HG02884 (cell line): Measurements from ENCODE around the gene ZNF609.

Source experiments
- ATAC-seq: cut with Tn5 transposase; IDR thresholded peaks from one replicate; pipeline ENCODE4 v1.9.1; 2021; ENCODE audit warnings: mild to moderate bottlenecking, moderate library complexity; ENCODE audit not compliant: unreplicated experiment

ZNF609 gene

DNA sequence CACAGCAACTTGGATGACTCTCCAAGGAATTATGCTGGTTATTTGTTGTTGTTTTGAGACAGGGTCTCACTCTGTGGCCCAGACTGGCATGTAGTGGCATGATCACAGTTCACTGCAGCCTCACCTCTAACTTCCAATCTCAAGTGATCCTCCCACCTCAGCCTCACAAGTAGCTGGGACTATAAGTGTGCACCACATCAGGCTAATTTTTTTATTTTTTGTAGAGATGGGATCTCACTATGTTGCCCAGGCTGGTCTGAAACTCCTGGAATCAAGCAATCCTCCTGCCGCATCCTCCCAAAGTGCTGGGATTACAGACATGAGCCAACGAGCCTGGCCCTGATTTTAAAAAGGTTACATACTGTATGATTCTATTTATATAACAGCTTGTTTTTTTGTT lies 252.0 kb downstream of the ZNF609 start:
- ATAC-seq = no peak

GRCh38 chr15:64713592-64713991 lies 253.2 kb downstream of the ZNF609 start:
- ATAC-seq = no peak

DNA sequence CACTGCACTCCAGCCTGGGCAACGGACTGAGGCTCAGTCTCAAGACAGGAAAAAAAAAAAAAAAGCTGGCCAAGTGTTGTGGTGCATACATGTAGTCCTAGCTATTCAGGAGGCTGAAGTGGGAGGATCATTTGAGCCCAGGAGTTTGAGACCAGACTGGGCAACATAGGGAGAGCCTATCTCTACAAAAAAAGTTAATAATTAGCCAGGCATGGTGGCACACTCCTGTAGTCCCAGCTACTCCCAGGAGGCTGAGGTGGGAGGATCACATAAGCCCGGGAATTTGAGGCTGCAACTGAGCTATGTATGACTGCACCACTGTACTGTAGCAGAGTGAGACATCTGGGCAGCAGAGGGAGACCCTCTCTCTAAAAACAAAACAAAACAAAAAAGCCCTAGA lies 256.1 kb downstream of the ZNF609 start:
- no peak for ATAC-seq

DNA sequence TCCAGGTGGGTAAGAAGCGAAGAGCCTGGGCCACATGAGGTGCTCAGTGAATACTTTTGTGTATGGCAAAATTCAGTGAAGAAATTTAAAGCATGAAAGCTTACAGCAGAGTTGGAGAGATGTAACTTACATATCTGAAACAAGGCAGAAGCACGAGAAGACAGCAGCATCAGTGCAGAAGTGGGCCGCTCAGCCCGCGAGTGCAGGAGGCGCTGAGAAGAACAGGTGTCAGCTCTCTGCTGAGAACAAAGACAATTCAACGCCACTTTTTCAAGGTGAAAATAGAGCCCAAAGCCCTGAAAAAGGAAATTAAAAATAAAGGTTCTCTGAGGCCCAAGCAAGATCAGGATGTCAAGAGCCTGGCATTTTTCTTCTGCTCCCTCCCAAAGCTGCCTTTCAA lies 256.8 kb downstream of the ZNF609 start:
- no peak for ATAC-seq

DNA sequence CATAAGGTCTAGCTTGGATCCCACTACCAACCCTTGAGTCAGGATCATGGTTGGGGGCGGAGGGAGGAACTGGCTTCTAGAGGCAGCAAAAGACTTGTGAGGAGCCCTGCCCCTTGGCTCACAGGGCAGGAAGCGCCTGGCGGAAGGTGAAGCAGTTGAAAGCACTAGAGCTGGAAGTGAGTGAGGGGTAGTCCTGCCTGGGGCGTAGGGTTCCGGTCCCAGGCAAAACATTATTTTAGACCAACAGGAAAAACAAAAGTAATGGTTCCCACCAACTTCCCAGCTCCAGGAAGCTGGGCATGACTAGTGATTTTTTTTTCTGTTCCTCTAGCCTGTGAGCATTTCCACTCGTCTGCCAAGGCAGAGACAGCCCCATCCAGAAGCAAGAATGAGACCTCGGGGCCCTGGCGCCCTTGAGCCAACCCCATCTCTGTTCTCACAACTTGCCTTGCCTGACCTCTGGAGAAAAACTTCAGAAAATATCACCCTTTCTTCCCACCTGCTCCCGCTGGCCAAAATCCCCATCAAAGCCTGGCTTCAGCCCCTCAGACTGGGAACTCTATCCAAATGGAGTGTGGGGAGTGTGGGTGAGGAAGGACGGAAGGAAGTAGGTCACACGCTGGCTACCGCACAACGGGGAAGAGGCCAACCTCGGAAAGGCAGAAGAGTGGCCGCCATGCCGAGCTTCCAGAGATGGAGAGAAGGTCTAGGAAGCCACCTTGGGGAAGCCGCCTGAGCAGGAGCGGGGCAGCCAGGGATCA lies 257.5 kb downstream of the ZNF609 start:
- no peak for ATAC-seq

DNA sequence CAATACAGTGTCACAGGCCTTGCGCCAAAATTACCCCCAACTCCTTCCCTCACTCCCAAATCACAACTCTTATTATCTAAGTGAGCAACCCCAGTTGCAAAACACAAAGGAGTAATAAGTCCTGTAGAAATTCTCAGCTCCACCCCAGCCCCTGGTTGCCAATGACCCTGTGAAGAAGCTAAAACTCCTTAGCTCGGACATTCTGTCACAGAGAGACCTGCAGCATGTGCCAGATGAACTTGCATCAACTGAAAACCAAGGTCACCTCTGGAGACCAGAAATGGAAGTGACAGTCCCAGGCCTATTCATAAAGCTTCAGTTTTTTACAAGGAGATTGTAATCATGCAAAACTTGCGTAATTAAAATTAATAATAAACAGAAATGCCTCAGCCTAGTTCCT lies 259.8 kb downstream of the ZNF609 start:
- no peak for ATAC-seq

- ATAC-seq = no peak
These were observed 269.8 kb downstream of the ZNF609 start for GRCh38 chr15:64730151-64730550.

DNA sequence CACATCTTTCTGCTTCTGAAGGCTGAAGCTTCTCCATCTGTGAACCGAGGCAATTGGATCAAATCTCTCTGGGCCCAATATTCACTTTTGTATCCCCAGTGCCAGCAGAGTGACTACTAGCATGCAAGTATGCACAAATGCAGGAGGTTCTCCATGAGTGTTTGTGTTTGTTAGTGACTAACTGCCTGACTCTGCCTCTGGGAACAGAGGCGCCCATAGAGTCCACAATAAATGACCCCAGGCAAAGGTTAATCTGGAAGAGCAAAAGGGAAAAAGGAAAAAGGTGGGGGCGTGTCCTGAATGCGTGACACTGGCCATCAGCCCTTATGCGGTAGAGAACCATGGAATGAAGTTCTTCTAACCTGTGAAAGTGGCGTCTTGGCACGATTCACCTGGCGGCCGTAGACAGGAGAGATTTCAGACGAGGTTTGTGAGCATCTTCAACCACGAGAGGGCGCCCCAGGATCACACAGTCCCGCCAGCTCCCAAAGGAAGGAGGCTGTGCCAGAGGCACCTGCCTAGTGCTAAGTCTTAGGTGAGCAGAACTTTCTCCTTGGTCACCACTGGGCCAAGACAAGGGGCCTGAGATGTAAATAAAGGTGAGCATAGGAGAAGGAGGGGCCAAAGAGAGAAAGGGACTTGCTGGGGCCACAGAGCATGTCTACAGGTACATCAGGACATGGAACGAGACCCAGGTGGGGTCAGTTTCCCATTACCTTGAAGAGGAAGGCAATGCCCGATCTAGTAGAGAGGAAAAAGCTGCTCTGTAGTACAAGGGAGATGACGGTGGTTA lies 270.8 kb downstream of the ZNF609 start:
- ATAC-seq = no peak

- ATAC-seq = no peak
These were observed 271.4 kb downstream of the ZNF609 start for GRCh38 chr15:64731805-64732151.

DNA sequence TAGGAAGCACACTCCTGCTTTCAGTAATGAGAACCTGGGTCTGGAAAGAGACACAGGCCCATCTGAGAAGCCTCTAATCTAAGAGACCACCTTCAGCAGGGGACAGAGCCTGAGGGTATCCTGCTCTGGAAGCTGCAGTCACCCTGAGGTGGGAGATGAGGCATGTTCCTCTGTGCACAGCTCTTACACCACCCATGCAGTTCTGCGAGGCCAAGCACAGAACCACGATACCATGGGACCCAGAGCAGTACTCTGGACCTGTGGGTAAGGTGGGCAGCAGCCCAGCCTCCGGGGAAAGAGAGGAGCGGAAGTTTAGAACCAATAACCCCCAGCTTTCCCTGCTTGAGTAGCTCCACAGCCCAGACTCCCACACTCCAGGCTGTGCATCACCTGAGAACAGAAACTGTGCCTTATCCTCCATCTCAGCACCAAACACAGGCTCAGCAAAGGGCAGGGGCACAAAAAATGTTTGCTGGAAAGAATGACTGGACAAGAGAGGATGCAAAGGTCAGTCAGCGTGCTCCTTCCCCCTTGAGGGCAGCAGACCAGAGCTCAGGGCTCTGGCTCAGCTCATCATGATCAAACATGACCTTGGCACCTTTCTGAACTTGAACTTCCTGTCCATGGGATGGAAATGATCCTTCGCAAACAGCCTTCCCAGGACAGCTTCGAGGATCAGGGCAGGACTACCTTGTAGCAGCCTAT lies 271.9 kb downstream of the ZNF609 start:
- ATAC-seq = no peak
